HPDE6-E6E7 (cell line): ENCODE results near the gene DNAJB12.
A peak's percentile ranks its signal among the peaks of the same experiment; 100 is the strongest.
"Not testable (repeated sequence)": the region's sequence is repeated elsewhere in the genome, so short reads cannot be mapped to it uniquely, and the experiment has no call there.

Experiments
- DNase-seq: peaks from one replicate; pipeline ENCODE4 v3.0.0; 2011; ENCODE audit warnings: missing footprints; ENCODE audit errors: extremely low spot score

DNAJB12 gene

GRCh38 chr10:72331575-72332422 is 22.9 kb downstream of the DNAJB12 start:
- peak; percentile 93 for DNase-seq

- DNase-seq = no peak
These were observed 24.7 kb downstream of the DNAJB12 start for GRCh38 chr10:72330069-72330426.

GRCh38 chr10:72329290-72330068 is 25.2 kb downstream of the DNAJB12 start:
- no peak for DNase-seq

GRCh38 chr10:72328829-72329204 is 25.9 kb downstream of the DNAJB12 start:
- DNase-seq = no peak

- no peak for DNase-seq
These were observed 26.5 kb downstream of the DNAJB12 start for GRCh38 chr10:72328045-72328828.

- DNase-seq = not testable (repeated sequence)
These were observed 27.8 kb downstream of the DNAJB12 start for GRCh38 chr10:72326665-72327603.

GRCh38 chr10:72325243-72326175 is 29.2 kb downstream of the DNAJB12 start:
- DNase-seq = not testable (repeated sequence)

GRCh38 chr10:72323771-72324191 is 30.9 kb downstream of the DNAJB12 start:
- DNase-seq = no peak

GRCh38 chr10:72323108-72323749 is 31.5 kb downstream of the DNAJB12 start:
- no peak for DNase-seq

- peak; percentile 67 for DNase-seq
These were observed 32.2 kb downstream of the DNAJB12 start for GRCh38 chr10:72322280-72323058.

- DNase-seq = peak; percentile 77
These were observed 32.8 kb downstream of the DNAJB12 start for GRCh38 chr10:72322030-72322279.

GRCh38 chr10:72321248-72322029 is 33.3 kb downstream of the DNAJB12 start:
- DNase-seq = no peak

- peak; percentile 88 for DNase-seq
These were observed 34.0 kb downstream of the DNAJB12 start for GRCh38 chr10:72320676-72321247.

GRCh38 chr10:72319416-72320254 is 35.1 kb downstream of the DNAJB12 start:
- DNase-seq = peak; percentile 69

GRCh38 chr10:72318418-72319262 is 36.1 kb downstream of the DNAJB12 start:
- no peak for DNase-seq
